ENCODE data around the gene CD4.

The CD4 gene

DNA sequence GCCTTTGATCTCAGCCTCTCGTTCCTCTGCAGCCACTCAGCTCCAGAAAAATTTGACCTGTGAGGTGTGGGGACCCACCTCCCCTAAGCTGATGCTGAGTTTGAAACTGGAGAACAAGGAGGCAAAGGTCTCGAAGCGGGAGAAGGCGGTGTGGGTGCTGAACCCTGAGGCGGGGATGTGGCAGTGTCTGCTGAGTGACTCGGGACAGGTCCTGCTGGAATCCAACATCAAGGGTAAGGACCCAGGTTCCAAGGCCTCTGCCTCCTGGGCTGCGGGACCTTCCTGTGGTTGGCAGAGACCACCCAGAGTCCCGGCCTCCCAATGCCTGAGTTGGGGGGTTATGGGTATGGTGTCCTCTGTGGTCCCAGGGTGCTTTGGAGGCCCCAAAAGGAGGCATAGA, 27.8 kb downstream of the CD4 start:
- no peak for DNase-seq

DNA sequence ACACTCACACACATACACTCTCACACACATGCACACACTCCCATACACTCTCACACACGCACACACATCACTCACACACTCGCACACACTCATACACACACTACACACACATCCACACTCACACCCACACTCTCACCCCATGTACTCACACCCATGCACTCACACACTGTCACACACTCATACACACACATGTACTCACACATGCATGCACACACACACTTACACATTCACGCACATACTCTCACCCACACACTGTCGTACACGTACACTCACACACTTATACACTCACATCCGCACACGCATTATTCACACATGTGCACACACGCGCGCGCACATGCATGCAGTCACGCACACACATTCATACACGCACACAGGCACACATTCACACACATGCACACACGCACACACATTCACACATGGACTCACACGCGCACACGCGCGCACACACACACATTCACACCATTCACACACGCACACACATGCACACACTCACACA, 28.4 kb downstream of the CD4 start:
- no peak for DNase-seq

DNA sequence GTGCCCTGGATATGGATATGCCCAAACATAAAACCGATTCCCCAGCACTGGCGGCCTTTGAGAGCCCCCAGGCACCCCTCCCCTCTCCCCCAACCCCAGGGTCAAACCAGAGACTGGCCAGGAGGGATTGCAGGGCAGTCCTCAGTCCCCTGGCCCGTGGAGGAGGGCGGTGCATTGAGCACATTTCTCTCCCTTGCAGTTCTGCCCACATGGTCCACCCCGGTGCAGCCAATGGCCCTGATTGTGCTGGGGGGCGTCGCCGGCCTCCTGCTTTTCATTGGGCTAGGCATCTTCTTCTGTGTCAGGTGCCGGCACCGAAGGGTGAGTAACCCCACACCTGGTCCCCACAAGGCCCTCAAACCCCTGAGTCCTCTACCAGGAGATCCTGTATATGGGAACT, 28.9 kb downstream of the CD4 start:
- DNase-seq: no peak

DNA sequence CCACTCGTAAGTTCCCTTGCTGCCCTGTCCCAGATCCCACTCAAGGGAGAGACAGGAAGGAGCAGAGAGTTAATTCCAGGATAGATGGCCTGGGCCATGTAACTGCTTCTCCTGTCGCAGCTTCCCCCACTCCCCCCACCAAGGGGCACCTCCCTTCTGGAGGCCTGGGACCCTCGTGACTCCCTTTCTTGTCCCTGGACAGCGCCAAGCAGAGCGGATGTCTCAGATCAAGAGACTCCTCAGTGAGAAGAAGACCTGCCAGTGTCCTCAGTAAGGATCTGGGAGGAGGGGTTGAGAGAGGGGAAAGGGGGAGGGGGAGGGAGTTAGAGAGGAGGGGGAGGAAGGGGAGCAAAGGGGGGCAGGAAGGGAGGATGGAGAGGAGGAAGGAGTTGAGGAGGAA, 29.3 kb downstream of the CD4 start:
- no peak for DNase-seq

DNA sequence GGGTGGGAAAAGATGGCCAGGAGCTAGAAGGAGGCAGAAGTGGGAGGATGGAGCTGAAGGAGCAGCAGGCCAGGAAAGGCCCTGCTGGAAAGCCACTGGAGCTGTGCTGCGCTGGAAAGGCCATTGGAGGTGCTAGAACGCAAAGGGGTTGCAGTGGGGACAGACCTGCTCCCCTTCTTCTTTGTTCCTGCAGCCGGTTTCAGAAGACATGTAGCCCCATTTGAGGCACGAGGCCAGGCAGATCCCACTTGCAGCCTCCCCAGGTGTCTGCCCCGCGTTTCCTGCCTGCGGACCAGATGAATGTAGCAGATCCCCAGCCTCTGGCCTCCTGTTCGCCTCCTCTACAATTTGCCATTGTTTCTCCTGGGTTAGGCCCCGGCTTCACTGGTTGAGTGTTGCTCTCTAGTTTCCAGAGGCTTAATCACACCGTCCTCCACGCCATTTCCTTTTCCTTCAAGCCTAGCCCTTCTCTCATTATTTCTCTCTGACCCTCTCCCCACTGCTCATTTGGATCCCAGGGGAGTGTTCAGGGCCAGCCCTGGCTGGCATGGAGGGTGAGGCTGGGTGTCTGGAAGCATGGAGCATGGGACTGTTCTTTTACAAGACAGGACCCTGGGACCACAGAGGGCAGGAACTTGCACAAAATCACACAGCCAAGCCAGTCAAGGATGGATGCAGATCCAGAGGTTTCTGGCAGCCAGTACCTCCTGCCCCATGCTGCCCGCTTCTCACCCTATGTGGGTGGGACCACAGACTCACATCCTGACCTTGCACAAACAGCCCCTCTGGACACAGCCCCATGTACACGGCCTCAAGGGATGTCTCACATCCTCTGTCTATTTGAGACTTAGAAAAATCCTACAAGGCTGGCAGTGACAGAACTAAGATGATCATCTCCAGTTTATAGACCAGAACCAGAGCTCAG, 30.0 kb downstream of the CD4 start:
- no peak for DNase-seq

DNA sequence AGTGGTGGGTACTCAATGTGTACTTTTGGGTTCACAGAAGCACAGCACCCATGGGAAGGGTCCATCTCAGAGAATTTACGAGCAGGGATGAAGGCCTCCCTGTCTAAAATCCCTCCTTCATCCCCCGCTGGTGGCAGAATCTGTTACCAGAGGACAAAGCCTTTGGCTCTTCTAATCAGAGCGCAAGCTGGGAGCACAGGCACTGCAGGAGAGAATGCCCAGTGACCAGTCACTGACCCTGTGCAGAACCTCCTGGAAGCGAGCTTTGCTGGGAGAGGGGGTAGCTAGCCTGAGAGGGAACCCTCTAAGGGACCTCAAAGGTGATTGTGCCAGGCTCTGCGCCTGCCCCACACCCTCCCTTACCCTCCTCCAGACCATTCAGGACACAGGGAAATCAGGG, 30.8 kb downstream of the CD4 start:
- no peak for DNase-seq

DNA sequence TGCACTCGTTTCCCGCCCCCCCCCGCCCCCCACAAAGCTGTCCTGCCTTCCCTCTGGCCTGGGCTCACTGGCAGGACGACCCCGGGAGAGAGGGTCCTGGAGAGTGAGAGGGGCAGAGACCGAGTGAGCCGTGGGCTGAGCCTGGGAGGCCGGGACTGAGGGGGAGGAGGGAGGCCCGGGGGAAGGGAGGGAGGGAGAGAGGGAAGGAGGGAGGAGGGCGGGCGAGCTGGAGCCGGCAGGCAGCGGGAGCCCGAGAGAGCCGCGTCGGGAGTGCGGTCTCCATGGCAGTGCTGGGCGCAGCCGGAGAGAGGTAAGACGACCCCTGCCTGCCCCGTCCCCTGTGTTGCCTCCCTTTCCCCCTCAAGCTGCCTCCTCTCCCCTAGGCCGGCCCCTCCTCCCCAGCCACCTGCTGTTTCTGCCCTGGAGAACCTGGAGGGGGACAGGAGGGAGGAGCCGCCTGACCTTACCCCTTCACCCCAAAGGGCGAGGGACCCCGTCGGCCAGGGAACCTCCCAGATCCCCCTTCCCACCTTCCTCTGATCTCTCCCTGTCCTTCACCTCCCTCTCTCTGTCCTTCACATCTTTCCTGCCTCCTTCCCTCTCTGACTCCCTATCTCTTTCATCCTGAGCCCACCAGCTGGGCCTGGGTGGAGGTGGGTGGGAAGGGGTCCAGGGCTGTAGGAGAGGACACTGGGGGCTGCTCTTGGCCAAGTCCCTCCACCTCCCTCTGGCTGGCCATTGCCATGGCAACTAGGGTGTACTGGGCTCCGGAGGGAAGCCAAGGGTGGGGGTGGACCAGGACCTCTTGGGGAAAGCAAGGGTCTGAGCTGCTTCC, 32.5 kb downstream of the CD4 start, which contains the start of gene GPR162:
Gene GPR162 (plus strand): TSS at position 231 of the 835 bp plus-strand sequence. CDS start 2,078 bp downstream, outside the sequence.
- DNase-seq: peak in 1 of 2 donors; percentile 53

DNA sequence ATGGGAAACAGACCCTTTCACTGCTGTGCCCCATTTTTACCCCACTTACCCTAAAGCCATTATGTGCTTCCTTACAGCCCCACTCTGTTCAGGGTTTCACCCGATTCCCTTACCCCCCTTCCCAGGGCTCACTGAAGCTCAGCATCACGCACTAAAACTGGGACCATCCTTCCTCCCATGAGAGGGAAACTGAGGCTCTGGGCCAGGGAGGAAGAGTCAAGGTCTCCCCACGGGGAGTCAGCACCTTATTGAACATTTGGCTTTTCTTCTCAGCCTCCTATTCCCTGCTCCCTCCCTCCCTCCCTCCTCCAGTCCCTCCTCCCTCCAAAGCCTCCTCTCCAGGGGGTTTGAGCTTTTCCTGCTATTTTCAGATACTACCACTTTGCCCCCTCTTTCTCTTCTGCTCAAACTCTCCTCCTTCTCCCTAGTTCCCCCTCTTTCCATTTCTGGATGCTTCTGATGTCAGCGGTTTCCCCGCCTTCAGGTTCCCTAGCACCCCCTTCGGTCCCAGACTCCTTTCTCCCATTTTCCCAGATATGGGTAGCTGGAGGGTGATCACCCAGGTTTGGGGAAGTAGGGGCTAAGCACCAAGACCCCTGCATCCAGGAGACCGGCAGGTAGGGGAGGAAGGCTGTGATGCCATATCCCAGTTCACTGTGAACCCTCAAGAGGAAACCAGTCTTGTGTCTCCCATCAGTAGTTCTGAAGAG, 33.3 kb downstream of the CD4 start:
- no peak for DNase-seq

DNA sequence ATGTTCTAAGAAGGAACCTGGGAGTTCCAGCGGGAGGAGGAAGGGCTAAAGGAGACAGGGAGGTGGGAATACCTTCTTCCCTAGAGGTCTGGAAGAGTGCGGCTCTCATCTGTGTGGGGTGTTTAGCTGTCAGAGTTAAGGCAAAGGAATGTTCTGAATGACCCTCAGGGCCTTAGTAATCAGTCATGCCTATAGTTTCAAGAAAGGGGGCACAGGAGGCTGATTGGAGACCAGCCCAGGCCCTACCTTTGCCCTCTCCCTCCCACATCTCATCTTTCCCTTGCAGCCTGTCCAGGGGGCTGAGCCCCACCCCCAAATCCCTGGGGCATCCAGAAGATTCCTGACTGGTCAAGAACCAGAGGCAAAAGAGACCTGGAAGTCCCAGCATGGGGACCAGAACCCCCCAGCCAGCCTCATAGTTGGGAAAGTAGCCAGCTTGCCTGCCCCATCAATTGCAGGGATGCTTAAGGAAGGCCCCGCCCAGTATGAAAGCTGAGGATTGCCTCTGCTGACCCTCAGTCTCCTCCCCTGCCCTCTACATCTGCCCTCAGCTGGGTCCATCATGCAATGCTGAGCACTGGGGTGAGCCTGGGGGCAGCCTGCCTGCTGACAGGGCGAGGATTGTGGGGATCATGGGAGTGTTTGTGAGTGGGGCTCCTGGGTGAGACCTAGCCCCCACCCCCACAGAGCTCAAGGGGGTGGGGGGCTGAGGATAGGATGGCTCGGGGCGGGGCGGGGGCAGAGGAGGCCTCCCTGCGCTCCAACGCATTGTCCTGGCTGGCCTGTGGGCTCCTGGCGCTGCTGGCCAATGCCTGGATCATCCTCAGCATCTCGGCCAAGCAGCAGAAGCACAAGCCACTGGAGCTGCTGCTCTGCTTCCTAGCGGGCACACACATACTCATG, 34.1 kb downstream of the CD4 start:
- DNase-seq: no peak

DNA sequence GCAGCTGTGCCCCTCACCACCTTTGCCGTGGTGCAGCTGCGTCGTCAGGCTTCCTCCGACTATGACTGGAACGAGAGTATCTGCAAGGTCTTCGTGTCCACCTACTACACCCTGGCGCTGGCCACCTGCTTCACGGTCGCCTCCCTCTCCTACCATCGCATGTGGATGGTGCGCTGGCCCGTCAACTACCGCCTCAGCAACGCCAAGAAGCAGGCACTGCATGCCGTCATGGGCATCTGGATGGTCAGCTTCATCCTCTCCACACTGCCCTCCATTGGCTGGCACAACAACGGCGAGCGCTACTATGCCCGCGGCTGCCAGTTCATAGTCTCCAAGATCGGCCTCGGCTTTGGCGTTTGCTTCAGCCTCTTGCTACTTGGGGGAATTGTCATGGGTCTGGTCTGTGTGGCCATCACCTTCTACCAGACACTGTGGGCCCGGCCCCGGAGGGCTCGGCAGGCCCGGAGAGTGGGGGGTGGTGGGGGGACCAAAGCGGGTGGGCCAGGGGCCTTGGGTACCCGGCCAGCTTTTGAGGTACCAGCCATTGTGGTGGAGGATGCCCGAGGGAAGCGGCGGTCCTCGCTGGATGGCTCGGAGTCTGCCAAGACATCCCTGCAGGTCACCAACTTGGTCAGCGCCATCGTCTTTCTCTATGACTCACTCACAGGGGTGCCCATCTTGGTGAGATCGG, 34.9 kb downstream of the CD4 start:
- no peak for DNase-seq

DNA sequence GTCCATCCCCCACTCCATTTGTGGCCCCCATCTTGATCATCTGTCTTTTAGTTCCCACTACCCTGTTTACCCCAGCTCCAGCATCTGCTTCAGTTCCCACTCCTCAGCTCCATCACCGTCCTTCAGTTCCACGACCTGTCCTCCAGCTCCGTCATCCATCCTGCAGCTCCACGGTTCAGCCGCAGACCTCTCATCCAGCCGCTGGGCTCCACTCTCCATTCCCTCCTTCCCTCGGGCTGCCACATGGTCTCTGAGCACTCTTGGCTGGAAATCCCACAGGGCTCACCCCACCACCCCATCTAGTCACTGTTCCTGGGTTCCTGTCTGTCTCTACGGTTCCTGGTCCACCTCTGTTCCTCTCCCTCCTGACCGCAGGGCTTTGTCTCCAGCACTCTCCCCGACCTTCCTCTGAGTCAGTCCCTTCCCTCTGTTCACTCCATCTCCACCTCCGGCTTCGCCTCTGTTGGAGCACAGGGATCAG, 35.6 kb downstream of the CD4 start:
- DNase-seq: no peak

DNA sequence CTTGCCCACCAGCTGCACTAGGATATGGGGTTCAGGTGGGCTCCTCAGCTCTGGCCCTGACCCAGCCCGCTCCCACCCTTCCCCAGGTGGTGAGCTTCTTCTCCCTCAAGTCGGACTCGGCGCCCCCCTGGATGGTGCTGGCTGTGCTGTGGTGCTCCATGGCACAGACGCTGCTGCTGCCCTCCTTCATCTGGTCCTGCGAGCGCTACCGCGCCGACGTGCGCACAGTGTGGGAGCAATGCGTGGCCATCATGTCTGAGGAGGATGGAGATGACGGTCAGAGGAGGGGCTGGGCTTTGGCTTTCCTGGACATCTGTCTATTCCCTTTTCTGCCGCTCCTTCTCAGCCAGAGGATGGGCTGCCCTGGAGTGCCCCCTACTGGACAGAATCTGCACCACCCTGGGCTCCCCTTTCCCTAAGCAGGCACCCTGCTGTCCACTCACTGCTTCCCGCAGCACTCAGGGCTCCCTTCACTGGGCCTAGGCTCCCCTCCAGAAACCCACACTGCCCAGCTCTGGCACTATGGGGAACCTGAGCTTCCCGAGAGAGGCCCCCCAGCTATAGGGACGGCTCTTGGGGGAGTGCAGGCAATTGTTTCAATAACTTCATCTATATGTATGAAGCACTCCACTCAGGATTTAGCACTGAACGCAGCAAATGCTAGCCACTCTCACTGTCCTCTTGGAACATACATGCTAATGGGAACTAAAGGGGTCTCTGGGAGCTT, 36.2 kb downstream of the CD4 start:
- DNase-seq: peak; percentile 57 to 65

DNA sequence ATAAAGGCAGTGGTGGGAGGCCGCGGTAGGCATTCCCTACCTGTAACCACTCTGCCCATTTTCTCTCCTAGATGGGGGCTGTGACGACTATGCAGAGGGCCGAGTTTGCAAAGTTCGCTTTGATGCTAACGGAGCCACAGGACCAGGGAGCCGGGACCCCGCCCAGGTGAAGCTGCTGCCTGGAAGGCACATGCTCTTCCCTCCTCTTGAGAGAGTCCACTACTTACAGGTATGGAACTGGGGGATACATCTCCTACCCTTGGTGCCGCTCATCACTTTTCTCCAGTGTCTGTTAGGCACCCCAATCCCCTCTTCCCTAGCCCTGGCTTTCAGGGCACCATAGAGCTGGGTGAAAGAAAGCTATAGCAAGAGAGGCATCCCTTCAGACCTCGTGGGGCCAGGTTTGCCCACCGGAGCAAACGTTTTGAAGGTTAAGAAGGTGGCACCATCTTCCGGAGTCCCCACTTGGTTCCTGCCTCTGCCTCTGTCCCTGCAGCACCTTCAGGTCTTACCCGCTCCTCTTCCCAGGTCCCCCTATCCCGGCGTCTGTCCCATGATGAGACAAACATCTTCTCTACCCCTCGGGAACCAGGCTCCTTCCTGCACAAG, 36.9 kb downstream of the CD4 start:
- DNase-seq: no peak

DNA sequence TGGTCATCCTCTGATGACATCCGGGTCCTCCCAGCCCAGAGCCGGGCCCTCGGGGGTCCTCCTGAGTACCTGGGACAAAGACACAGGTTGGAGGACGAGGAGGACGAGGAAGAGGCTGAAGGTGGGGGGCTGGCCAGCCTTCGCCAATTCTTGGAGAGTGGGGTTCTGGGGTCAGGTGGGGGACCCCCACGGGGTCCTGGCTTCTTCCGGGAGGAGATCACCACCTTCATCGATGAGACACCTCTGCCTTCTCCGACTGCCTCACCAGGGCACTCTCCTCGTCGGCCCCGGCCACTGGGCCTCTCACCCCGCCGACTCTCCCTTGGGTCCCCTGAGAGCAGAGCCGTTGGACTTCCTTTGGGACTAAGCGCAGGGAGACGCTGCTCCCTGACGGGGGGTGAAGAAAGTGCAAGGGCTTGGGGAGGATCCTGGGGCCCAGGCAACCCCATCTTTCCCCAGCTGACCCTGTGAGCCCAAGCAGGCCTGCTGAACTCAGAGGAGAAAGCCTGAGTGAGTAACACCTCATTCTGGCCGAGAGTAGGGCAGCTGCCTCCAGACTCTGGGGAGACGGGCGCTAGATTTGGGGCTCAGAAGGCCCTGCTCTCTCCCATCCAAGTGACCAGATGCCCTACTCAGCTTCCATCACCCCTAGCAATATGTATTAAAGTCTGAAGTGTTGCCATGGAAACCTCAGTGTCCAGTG, 37.6 kb downstream of the CD4 start:
- DNase-seq: no peak

DNA sequence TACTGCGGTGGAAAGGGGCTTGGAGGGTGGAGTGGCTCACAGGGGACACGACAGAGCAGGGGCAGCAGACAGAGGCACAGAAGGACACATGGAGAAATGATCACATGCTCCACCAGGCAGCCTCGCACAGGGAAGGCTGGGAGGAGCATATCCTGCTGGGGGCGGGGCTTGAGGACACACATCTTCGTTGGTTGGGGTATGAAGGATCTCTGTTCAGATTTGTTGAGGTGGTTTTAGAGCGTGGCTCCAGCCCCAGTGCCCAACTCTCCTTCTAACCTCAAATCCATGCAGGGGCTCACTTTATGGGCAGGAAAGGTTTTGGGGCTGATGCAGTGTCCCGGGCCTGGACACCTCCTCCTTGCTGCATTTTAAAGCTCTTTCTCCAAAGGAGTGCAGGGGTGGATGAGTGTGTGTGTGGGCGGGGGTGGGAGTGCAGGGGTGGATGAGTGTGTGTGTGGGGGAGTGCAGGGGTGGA, 38.1 kb downstream of the CD4 start:
- peak in 1 of 2 donors; percentile 14 for DNase-seq

DNA sequence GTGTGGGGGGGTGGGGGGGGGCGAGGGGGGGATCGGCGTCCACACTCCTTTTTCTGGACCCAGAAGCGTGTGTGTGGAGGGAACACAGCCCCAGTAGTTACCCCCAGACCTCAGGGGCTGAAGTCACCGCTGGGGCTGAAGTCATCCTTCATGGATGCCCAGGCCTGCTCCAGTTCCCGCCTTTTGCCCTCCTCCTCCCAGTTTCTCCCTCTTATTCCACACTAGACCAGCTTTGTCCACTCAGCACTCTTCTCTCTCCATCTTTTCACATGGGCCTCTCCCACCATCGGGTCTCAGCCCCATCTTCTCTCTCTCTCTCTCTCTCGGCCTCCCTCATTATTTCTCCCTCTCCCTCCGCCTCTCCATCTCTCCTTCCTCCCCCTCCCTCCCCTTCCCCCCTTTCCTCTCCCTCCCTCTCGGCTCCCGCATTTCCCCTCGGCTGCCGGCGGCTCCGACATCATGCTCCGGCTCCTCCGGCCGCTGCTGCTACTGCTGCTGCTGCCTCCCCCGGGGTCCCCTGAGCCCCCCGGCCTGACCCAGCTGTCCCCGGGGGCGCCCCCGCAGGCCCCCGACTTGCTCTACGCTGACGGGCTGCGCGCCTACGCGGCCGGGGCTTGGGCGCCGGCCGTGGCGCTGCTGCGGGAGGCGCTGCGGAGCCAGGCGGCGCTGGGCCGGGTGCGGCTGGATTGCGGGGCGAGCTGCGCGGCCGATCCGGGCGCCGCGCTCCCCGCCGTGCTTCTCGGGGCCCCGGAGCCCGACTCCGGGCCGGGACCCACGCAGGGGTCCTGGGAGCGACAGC, 38.9 kb downstream of the CD4 start, which contains the start of gene P3H3:
Gene P3H3 (plus strand): TSS at position 426 of the 799 bp plus-strand sequence. CDS start 34 bp downstream, at position 460.
- DNase-seq: no peak

DNA sequence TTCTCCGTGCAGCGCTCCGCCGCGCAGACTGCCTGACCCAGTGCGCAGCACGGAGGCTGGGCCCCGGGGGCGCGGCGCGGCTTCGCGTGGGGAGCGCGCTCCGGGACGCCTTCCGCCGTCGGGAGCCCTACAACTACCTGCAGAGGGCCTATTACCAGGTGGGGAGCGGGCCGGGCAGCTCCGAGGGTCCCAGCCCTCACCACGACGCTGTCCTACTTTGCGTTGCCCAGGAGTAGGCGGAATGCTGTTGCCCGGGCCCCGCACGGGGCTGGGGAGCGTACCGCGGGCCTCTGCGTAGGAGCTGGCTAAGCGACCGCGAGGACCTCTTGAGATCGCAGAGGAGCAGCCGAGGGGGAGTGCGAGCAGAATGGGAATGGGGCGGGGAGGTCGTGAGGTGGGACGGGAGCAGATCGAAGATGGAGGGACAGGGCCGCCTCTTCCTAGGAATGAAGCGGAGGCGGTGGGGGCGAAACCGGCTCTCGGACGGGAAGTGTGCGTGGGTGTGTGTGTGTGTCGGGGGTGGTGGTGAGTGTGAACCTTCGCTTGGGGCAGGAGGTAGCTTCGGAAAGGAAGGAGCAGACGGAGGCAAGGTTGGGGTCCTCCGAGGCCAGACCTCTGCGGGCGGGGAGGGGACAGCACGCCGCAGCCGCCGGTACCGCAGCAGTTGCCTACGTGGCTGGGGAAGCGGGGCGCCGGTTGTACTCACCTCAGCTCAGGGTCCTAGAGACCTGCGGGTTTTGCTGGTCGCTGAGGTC, 39.6 kb downstream of the CD4 start:
- no peak for DNase-seq

All from bone marrow (tissue), 2 donors.